Omental fat pad (tissue), 4 donors: Measurements from ENCODE around the gene SCAP. TPM values are rescaled to one million over a fixed set of nuclear protein-coding genes. Genes with fewer than 3 reads are reported as not detected.

ENCODE experiments used
- ATAC-seq: fragments of 150-250 bp; one replicate; pipeline ENCODE4 v1.9.1; 2016; ENCODE audit warnings: mild to moderate bottlenecking, moderate library complexity; ENCODE audit not compliant: low FRiP score
- DNase-seq: peaks from one replicate; pipeline ENCODE4 v3.0.0-alpha.2; 2019; ENCODE audit warnings: low spot score
- total RNA-seq, 4 donors: library from RNA; depleted of rRNA; stranded (reverse); fragments of >200 nt; gene quantifications; one replicate each; pipeline ENCODE4 v1.1.0, GENCODE V29; 2016
- TF ChIP-seq, protein P1 (sequence below), 3 donors: fragments of 450-650 bp; IDR thresholded peaks; one replicate each; pipeline ENCODE4 v1.5.1; 2016 to 2017; ENCODE audit warnings: antibody characterized with exemption in 3 of 3, mild to moderate bottlenecking in 3 of 3, moderate library complexity in 2 of 3

Gene SCAP
- total RNA-seq, 4 donors from 2014 or later = 57.7 to 83.2 (median 78.7) TPM

DNA sequence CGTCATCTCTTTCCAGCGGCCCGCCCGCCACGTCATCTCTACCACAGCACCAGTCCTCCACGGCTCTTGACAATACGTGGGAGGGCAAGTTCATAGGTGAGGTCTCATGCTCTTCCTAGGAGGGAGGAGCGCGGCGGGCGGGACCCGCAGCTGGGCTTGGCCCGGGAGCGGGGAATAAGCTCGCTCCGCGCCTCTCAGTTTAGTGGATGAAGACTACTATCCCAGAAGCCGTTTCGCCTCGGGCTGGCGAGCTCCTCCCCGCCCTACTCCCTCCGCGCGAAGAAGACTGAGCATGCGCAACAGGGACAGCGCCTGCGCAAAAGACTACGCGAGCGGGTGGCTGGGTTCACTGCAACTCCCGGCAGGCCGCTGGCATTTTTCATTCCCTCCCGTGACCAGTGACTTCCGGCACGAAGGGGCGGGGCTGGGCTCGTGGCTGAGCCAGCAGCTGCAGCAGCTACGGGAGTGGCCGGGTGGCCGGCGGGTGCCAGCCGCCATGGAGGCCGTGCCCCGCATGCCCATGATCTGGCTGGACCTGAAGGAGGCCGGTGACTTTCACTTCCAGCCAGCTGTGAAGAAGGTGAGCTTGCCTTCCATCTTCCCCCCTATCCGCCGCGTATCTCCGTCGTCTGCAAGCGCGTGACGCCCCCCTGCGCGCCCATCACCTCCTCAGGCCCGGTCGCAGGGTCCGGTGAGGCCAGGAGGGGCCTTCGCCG lies 95.0 kb downstream of the SCAP start, which contains the start of gene PTPN23:
Gene PTPN23 (plus strand): TSS at position 421 of the 716 bp plus-strand sequence. CDS start 76 bp downstream, at position 497.
- TF ChIP-seq, protein P1, sequence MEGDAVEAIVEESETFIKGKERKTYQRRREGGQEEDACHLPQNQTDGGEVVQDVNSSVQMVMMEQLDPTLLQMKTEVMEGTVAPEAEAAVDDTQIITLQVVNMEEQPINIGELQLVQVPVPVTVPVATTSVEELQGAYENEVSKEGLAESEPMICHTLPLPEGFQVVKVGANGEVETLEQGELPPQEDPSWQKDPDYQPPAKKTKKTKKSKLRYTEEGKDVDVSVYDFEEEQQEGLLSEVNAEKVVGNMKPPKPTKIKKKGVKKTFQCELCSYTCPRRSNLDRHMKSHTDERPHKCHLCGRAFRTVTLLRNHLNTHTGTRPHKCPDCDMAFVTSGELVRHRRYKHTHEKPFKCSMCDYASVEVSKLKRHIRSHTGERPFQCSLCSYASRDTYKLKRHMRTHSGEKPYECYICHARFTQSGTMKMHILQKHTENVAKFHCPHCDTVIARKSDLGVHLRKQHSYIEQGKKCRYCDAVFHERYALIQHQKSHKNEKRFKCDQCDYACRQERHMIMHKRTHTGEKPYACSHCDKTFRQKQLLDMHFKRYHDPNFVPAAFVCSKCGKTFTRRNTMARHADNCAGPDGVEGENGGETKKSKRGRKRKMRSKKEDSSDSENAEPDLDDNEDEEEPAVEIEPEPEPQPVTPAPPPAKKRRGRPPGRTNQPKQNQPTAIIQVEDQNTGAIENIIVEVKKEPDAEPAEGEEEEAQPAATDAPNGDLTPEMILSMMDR (IDR thresholded peaks at IDR 0.05) = no peak
- ATAC-seq = peak; percentile 90
- DNase-seq = peak; percentile 91

DNA sequence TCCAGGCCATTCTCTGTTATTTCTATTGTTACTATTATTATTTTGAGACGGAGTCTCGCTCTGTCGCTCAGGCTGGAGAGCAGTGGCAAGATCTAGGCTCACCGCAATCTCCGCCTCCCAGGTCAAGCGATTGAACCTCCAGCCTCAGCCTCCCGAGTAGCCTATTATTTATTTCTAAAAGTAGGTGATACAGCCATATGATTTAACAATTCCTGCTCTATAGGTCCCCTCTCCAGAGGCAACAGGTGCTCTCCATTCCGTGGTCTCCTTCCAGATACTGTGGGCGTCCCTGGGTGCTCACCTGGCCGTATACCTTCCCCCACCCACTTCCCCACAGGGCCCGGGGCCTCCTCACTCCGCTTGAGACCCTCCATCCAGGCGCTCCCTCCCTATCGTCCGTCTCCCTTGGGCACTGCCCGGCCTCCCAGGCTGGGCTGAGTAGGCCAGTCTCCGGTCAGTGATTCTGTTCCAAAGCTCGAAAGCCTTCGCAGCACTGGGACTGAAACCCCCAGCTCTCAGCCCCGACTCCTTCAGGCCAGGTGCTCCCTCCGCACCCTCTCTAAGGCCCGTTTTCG lies 95.6 kb downstream of the SCAP start:
- DNase-seq = no peak
- TF ChIP-seq, protein P1 (IDR thresholded peaks at IDR 0.05) = no peak
- peak; percentile 5 for ATAC-seq

DNA sequence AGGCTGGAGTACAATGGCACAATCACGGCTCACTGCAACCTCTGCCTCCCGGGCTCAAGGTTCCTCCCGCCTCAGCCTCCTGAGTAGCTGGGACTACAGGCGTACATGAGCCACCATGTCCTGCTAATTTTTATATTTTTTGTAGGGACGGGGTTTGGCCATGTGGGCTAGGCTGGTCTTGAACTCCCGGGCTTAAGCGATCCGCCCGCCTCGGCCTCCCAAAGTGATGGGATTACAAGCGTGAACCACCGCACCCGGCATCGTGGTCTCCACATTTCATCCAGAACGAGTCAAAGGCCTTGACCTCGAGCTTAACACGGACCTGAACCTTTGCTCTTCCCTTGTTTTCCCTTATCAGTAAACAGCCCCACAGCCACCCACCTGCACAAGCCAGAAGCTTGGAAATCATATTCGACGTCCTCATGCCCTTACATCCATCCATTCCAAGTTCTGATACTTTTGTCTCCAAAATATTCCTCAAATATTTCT lies 96.3 kb downstream of the SCAP start:
- no peak for ATAC-seq
- TF ChIP-seq, protein P1 (IDR thresholded peaks at IDR 0.05) = no peak
- no peak for DNase-seq

DNA sequence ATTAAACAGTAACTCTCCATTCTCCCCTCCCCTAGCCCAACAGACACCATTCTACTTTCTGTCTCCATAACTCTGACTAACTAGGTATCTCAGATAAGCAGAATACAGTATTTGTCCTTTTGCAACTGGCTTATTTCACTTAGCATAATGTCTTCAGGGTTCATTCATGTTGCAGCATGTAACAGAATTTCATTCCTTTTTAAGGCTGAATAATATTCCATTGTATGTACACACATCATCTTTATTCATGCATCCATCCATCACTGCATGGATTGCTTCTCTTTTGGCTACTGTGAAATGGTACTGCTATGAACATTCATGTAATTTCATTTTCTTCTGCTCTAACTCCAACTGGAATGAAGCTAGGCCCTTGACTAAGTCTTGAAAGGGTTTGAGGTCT lies 96.9 kb downstream of the SCAP start:
- DNase-seq (no peak), ATAC-seq (no peak)
- TF ChIP-seq, protein P1 (IDR thresholded peaks at IDR 0.05) = no peak

DNA sequence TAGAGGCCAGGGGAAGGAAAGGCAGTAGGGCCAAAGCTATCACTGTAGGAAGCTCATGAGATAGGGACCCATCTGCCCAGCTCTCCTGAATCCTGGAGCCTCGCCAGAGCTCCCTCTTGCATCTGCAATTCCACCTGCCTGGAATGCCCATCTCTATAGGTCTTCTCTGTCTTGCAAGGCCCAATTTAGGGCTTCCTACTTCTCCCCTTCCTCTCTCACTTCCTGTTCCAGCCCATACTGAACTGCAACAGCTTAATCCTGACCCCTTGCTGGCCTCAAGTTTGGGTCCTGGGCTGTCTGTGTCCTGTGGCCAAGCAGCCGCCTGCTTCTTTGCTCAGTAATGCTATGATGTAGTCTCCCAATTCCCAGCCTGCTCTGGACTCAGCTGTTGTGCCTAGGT lies 98.6 kb downstream of the SCAP start:
- TF ChIP-seq, protein P1 (IDR thresholded peaks at IDR 0.05) = no peak
- DNase-seq (no peak), ATAC-seq (no peak)

DNA sequence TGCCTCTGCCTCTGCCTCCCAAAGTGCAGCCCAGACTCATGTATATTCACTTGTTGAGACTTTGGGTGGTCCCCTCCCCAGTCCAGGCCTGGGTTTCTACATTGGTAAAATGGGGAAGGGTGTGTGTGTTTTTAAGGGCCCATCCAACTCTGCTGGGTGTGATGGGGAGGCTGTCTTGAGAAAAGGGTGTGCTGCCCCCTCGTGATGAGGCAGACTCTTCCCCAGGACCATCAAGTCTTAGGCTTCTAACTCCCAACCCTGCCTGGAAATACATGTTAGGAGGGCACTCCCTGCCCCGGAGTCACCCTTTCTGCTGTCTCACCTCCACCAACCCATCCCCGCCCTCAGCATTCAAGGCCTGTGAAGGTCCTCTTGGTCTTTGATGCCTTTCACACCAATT lies 99.3 kb downstream of the SCAP start:
- no peak for ATAC-seq
- no peak for DNase-seq
- TF ChIP-seq, protein P1 (IDR thresholded peaks at IDR 0.05) = no peak

DNA sequence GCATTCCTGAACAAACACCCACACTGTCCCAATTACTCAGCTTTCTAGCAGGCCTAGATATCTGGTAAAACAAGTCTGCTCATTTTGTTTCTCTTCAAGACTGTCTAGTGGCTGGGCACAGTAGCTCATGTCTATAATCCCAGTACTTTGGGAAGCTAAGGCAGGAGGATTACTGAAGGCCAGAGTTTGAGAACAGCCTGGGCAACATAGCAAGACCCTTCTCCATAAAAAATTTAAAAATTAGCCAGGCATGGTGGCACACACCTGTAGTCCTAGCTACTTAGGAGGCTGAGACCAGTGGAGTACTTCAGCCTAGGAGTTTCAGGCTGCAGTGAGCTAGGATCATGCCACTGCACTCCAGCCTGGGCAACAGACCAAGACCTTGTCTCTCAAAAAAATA lies 101.2 kb downstream of the SCAP start:
- TF ChIP-seq, protein P1 (IDR thresholded peaks at IDR 0.05) = no peak
- ATAC-seq (no peak), DNase-seq (no peak)
